Head of caudate nucleus (tissue), 42 donors: Measurements from ENCODE around the gene AATK.

ENCODE experiments used
- DNase-seq, 42 donors: peaks; one replicate each; pipeline versions ENCODE4 v3.0.0 to v3.0.0-alpha.2; 2020 to 2021; ENCODE audit warnings: mixed read lengths in 7 of 42
- intact Hi-C: fragments of 100-400 bp; cut with DNase I; formaldehyde crosslinking; loops from one replicate; pipeline ENCODE4 v1.15.0; 2022

AATK gene

DNA sequence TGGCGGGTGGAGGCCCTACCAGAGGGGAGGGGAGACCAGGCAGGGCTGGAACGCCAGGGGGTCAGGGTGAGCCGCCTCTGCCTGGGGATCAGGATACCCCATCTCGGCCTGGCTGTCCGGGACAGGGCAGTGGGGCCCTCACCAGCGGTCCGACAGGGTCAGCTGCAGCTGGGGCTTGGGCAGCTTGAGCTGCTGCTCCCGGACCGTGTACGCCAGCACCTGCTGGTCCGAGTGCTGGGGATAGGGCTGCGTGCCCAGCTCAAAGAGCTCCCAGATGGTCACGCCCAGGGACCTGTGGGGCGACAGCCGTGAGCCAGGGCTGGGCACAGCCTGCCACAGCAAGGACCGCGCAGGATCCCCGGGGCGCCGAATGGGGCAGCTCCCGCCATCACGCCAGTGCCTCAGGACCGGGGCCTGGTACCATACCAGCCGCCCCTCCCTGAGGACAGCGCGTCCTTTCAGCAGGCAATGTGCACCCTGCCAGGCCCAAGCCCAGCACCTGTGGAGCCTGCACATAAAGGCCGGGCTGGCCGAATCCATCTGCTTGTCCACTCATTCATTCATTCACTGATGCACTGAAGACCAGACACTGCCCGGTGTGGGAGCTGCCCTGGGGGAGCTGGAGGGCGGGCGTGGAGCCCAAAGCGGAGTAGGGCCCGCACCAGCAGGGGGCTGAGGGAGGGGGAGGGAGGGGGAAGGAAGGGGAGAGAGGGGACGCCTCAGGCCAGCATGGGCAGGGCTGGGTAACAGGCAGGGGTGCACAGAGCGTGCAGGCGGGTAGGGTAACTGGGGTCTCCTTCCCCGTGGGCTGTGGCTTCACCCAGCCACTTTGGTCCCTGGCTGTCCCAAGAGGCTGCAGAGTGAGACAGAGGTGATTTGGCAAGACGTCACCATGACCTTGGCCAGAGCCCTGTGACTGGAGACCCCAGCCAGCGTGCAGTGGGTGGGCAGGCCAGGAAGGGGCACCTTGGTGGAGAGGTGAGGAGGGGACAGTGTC lies 42.7 kb downstream of the AATK start:
- intact Hi-C loops: no loop called here
- peak in 8 of 42 donors; percentile 39 to 76 (median 56) for DNase-seq

DNA sequence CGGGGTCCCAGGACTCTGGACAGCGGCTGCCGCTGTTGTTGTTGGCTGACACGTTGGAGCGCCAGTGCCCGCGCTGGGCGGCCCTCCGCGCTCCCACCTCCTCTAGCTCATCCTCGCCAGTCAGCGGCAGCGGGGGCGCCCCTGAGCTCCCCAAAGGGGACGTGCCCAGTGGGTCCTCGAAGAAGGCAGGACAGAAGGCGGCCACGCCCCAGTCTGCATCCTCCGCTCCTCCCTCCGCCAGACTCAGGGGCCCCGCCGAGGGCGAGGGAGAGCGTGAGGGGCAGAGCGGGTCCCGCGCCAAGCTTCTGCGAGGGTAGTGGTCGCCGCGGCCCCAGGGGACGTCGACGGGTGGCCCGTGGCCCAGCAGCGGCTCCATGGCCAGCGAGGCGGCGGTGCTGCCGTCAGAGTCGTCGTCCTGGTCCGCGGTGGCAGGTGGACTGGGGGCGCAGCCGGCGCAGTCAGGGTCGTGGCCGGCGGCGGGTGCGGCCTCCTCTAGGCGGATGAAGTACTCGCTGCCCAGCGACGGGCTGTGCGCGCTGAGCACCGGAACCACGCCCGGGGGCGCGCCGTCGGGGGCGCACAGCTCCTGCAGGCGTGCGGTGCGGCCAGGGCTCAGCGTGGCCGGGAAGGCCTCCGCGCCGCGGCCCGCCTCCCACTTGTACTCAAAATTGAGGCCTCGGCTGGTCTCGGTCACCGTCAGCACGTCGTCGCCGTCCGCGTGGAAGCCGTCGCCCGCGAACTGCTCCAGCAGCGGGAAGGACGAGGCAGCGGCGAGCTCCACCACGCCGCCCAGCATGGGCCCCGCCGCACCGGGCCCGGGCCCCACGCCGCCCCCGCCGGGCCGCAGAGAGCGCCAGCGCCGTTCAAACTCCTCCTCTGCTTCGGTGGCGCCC lies 43.9 kb downstream of the AATK start:
- peak in 2 of 42 donors; percentile 60 to 62 for DNase-seq
- intact Hi-C loops: no loop called here

DNA sequence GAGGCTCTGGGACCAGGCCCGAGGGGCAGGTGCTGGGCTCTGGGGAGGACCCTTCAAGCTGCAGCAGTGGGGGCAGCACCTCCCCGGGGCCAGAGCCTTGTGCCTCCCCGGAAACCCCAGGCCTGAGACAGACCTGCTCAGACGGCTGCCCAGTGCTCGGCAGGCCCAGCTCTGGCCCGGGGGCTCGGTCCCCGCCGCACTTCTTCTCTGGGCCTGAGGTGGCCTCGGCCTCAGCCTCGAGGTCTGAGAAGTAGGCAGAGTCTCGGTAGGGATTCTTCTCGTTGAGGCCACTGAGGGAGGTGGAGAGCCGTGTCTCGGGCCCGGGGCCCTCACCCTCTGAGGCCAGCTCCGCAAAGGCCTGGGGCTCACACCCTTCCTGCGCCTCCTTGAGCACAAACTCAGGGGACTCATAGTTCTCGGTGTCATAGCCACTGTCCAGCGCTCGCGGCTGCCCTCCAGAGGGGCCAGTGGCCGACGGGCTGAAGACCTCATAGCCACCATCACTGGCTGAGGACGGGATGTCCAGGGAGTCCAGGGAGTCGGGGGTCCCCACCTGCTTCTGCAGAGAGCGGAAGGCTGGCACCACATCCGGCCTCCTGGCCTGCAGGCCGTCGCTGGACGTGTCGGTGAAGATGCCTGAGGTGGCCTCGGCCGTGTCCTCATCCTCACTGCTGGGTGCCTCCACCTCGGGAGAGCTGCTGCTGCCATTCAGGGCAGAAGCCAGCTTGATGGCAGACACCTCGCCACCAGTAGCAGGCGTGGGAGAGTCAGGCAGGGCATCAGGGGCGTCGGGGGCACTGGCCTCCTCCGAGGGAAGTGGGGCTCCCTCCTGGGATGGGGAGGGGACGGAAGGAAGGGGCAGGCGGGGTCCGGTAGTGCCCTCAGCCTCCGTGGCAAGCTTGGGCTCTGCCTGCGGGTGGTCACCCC lies 45.1 kb downstream of the AATK start:
- intact Hi-C loops: no loop called here
- peak in 2 of 42 donors; percentile 54 to 63 for DNase-seq

GRCh38 chr17:81120149-81120484 lies 45.9 kb downstream of the AATK start:
- intact Hi-C loops: no loop called here
- DNase-seq: peak in 3 of 42 donors; percentile 21 to 52 (median 33)

DNA sequence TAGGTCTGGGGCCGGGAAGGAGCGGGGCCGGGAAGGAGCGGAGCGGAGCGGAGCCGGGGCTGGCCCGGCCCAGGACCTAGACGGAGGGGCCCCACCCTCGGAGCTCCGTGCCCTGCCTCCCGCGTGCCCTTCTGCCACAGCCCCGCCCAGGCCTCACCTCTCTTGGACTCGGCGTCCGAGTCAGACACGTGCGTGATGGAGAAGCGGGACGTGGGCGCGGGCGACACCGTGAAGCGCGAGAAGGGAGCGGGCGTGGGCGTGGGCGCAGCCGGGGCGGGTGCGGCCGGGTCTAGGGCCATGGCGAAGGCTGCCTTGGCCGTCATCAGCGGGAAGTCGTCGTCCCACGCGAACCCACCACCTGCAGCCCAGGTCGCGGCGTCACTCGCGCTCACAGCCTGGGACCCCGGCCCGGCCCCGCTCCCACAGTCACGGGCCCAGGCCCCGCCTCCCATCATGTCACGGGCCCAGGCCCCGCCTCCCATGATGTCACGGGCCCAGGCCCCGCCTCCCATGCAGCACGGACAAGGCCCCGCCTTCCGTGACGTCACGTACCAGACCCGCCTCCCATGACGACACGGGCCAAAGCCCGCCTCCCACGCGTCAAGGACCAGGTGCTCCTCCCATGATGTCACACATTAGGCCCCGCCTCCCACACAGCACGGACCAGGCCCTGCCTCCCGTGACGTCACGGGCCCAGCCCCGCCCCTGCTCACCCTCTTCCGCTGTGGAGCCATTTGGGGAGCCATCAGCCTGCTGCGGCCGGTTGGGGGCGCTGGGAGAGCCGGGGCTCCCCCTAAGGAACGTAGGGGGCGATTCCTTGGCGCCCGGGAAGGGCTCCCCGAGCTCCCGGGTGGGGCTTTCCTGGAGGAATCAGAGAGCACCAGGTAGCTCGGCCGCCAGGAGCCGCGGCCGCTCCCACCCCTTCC lies 46.5 kb downstream of the AATK start:
- DNase-seq: peak; percentile 83 to 98 (median 94)

DNA sequence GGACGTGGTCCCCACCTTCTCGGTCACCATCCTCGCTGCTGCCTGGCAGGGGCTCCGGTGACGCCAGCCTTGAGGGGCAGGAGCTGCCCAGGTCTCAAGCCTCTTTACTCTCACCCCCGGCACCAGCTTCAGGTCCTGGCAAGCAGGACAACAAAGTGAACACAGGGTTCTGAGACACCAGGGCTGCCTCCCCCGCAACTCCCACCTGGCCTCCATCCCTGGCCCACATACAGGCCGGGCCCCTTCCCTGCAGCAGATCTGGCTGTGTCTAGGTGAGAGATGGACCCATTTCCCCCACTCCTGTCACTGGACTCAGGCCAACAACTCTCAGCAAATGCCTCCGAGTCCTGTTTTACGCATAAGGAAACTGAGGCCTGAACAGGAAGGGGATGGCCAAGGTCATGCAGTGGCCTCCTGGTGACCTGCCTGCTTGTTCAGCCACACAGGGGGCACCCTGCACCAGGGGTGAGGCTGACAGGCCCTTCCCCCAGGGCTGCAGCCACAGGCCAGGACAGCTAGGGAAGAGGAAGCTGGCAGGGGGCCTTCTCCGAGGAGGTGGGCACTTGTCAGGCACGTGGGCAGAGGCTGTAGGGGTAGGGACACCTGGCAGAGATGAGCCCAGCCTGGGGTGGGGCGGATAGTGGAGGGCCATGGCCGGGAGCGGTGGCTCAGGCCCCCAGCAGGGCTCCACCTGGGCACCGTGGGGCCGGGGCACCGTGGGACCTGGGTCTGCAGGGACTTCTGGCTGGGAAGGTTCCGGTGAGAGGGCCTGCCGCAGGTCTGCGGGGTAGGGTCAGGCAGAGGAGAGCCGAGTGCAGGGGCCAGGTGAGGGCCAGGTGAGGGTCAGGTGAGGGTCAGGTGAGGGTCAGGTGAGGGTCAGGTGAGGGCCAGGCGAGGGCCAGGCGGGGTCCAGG lies 47.5 kb downstream of the AATK start:
- intact Hi-C loops: no loop called here

More for the DNA sequence above, 46.5 kb downstream of the AATK start:
- intact Hi-C loops: no loop called here

GRCh38 chr17:81117672-81118198 lies 48.3 kb downstream of the AATK start:
- no peak for DNase-seq

More for the DNA sequence above, 47.5 kb downstream of the AATK start:
- DNase-seq: peak in 4 of 42 donors; percentile 24 to 56 (median 46)

DNA sequence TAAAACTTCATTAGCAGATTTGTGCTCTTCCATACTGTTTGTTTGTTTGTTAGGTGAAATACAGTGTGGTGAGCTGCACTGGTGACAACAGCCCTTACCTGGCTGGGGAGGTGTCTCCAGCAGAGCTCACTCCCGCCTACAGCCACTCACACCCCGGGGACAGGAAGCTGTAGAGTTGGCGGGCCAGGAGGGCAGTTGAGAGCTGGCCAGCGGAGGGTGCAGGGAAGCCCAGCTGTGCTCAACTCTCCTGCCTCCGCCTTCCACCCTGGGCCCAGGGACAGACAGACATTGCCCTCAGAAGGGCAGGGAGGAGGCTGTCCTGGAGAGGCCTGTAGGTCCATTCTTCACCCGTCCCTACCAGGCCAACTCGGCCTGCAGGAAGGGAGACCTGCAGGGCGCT lies 49.3 kb downstream of the AATK start:
- DNase-seq: peak in 1 of 42 donors; percentile 57
- intact Hi-C loops: no loop called here

More at GRCh38 chr17:81117672-81118198, 48.3 kb downstream of the AATK start:
- intact Hi-C loops: no loop called here

DNA sequence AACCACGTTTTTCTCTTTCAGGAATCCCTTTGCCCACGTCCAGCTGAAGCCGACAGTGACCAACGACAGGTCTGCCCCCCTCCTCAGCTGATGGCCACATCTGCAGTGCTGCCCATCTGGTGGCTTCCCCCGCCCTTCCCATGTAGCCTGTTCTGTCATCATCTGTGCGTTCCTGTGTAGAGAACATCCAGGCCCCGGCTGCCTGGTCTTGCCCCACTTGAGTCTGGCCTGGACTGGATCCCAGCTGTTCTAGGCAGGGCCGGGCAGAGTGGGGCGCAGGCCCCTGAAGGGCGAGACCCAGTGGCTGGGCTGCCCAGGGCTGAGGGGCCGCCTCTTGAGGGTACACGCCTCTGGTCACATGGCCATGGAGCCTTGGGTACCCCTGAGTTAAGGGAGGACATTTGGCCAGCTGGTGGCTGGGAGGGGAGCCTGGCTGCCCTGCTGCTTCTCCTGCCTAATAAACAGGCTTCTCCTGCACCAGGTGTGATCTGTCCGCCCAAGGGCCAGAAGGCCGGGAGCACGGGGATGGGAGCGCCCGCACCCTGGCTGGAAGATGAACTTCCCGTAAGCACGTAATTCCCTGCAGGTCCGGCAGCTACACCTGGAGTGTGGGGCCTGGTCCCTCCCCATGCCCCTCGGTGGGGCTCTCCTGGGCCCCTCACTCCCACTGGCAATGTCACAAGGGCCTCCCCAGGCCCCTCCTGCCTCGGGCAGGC lies 50.1 kb downstream of the AATK start:
- DNase-seq: peak in 19 of 42 donors; percentile 43 to 82 (median 66)
- intact Hi-C loops: no loop called here

GRCh38 chr17:81115219-81115618 lies 50.8 kb downstream of the AATK start:
- peak in 4 of 42 donors; percentile 27 to 68 (median 56) for DNase-seq
- intact Hi-C loops: no loop called here

DNA sequence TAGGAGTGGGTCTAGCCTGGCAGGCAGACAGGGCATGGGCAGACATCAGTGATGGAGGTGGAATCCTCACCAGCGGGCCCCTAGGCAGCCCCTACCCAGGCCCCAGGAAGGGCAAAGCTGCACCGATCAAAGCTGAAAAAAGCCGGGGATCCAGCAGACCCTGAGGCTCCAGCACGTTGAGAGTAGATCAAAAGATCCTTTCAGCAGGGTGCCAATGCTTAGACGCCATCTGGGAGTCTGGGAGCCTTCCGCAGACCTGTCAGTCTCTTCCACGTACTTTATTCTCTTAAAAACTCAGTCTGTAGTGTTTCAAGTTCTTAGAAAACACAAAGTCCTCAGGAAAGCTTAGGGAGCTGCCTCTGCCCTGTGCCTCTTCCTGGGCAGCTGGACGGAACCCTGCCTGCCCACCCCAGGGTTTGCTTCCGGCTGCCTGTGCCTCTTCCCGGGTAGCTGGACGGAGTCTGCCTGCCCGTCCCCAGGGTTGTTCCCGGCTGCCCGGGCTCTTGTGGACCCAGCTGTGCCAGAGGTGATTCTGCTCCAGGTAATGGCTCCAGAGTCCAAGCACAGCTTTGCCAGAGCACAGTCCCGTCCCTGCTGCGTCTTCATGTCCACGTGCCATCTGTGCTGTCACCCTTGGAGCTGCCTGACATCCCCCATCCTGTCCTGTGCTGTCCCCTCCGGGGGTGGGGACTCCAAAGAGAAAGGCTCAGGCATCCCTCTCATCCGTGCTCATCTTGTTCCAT lies 51.5 kb downstream of the AATK start:
- peak in 2 of 42 donors; percentile 27 to 58 for DNase-seq
- intact Hi-C loops: no loop called here

- peak in 2 of 42 donors; percentile 17 to 25 for DNase-seq
- intact Hi-C loops: no loop called here
Observed at GRCh38 chr17:81113158-81113724, 52.8 kb downstream of the AATK start.

DNA sequence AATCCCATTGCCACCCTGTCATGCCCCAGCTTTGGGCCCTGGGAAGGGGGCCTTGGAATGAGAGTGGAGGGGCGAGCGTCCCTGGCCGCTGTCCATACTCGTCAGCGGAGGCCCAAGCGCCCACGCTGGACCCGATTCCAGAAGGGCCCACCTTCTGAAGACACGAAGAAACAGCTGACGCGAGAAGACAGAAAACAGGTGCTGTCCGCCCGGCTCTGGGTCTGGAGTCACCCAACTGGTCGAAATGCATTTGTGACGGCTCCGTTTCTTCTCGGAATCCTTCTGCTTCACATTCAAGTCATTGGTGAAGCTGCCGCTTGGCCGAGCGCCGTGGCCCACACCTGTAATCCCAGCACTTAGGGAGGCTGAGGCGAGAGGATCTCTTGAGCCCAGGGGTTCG lies 53.6 kb downstream of the AATK start:
- intact Hi-C loops: no loop called here
- DNase-seq: no peak

DNA sequence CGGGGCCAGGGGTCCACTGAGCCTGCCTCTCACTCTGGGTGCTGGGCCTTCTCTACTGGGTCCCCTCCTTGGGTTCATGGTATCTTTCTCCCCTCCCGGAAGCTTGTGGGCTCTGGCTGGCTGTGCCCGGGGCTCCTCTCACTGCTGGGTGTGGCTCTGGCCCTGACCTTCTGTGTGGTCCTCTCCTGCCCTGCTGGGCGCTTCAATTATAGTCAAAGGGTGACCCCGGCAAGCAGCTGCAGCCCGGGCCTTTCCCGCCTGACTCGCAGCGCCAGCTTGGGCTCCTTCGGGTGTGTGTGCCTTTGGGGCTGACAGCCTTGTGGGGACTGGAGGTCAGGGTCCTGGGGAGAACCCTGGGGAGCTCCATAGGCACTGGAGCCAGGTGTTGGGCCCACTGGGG lies 55.0 kb downstream of the AATK start:
- DNase-seq: peak in 1 of 42 donors; percentile 31
- intact Hi-C loops: no loop called here
